Inflammatory macrophage (primary cell): ENCODE results near the gene ARID1B.
"Not testable (repeated sequence)": the region's sequence is repeated elsewhere in the genome, so short reads cannot be mapped to it uniquely, and the experiment has no call there.

Experiments used
- DNase-seq, 2 donors: peaks; one replicate each; pipeline ENCODE4 v3.0.0-alpha.2; 2020 to 2022

The ARID1B gene

DNA sequence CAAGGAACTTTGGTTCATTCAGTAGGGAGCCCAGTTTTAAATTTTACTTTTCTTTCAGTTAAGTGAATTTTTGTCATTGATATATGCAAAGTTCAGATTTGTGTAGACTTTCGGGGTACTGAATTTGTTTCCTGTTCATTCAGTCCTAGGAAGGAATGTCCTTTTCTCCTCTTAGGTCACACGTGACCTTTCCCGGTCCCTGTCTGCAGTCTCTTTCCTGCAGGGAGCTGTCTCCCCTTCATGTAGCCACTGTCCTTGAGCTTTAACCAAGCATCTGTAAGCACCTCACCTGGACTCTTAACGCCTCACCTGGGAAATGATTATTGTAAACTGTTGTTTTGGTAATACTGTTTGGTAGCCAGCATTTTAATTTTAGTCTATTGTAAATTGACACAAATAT, 190.7 kb downstream of the ARID1B start:
- no peak for DNase-seq

GRCh38 chr6:156969233-156969632, 192.1 kb downstream of the ARID1B start:
- DNase-seq, result no peak

- DNase-seq, result no peak
These were observed 193.5 kb downstream of the ARID1B start for GRCh38 chr6:156970595-156971112.

GRCh38 chr6:156971153-156971885, 194.1 kb downstream of the ARID1B start:
- peak in 1 of 2 donors; percentile 41 for DNase-seq

DNA sequence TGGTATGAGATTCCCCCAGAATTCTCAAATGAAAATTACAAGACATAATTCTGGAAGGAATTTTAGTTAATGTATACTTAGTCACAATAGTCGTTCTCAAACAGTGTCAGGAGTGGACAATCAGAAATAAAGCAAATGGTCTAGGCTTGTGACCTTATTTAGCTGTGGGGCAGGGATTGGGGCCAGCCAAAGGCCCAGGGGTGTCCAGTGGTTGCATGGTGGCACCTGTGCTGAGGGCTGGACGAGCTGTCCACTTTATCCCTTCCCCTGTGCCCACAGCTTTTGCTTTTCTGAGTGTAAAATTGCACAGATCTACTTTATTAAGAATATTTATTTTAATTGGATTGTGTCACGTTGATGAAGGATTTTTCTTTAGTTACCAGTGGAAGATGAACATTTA, 195.0 kb downstream of the ARID1B start:
- DNase-seq, result no peak

- no peak for DNase-seq
These were observed 197.7 kb downstream of the ARID1B start for GRCh38 chr6:156974830-156975261.

GRCh38 chr6:156975414-156975813, 198.2 kb downstream of the ARID1B start:
- DNase-seq, result no peak

- DNase-seq, result no peak
These were observed 199.3 kb downstream of the ARID1B start for GRCh38 chr6:156976216-156977127.

DNA sequence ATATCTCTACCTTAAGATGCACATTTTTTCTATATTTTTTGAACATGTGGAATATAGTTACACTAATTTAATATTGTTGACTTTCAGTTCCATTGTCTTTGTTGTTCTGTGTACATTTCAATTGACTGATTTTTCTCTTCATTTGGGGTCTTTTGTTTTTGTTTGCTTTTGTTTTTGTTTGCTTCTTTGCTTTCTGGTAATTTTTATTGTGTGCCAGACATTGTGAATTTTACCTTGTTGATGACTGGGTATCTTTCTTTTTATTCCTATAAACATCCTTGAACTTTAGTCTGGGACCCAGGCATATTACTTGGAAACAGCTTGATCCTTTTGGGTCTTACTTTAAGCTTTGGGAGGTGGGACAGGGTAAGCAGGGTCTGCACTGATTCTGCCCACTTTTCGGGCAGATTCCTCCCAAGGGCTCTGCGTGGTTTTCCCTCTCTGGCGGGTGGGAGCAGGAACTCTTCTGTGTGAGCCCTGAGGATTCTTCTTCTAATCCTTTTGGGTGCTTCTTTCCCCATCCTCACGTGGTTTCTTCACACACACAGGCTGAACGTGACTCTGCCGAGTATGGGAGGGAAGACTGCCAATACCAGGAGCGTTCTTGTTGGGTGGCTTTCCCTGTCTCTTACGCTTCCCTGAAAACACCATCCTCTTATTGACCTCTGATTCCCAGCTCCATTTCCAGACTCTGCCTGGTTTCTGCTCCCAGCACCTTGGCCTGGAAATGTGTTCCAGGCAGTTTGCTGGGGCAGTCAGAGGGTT, 200.5 kb downstream of the ARID1B start:
- DNase-seq, result no peak

DNA sequence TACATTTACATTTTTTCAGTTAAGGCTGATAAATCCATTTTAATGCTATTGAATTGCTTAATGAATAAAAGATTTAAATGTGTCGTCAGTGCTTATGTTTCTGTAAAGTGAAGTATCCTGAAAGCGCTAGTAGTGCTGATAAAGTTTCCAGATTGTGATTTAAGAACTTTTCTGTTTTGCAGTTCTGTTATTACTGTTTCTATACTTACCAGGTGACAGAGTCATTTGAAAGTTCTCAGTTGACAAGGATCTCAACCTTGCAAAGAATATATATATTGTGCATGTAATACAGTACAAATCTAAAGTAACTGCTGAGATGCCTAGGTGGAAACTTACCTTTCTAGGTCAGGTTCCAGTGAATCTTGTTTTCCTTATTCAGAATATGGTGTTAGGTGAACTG, 201.8 kb downstream of the ARID1B start:
- DNase-seq, result no peak

- no peak for DNase-seq
These were observed 203.3 kb downstream of the ARID1B start for GRCh38 chr6:156980515-156980914.

DNA sequence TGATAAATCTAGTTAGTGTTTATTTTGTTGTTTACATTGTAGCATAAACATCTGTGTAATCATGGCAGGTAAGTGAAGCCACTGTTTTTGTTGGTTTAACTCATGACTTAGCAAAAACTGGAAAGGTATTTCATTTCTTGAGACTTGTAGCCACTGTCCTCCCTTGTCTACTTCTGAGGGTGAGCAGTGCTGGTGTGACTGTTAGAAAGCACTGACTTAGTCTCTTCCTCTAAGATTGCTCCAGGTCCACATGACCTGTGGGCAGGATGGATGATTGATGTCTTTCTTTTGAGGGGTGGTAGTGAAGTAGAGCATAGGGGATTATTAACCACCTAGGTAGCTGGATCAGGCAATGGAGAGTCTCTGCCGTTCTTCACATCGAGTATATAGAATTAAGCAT, 203.8 kb downstream of the ARID1B start:
- DNase-seq, result no peak

DNA sequence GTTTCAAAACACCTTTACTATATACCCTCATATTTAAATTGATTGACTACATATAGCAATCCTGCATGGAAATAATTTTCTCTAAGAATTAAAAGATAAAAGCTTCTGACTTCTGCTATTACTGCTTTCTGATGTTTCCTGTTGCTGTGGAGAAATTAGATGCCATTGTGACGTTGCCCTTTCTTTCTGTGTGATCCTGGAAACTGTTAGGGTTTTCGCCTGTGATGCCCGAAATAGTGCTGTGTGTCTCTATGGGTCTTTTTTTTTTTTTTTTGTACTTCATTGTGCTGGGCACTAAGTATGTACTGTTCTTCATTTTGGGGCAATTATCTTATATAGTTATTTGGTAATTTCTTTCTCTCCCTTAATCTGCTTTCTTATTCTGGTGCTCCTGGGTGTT, 205.0 kb downstream of the ARID1B start:
- DNase-seq, result no peak

DNA sequence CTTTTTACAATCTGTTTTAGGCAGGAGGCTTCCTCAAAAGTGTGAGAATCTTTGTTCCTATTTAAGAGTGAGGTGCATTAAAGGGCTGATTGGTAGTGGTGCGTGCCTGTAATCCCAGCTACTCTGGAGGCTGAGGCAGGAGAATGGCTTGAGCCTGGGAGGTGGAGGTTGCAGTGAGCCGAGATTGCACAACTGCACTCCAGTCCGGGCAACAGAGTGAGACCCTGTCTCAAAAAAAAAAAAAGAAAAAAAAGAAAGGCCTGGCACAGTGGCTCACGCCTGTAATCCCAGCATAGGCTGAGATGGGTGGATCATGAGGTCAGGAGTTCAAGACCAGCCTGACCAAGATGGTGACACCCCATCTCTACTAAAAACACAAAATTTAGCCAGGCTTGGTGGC, 205.7 kb downstream of the ARID1B start:
- DNase-seq, result not testable (repeated sequence)

DNA sequence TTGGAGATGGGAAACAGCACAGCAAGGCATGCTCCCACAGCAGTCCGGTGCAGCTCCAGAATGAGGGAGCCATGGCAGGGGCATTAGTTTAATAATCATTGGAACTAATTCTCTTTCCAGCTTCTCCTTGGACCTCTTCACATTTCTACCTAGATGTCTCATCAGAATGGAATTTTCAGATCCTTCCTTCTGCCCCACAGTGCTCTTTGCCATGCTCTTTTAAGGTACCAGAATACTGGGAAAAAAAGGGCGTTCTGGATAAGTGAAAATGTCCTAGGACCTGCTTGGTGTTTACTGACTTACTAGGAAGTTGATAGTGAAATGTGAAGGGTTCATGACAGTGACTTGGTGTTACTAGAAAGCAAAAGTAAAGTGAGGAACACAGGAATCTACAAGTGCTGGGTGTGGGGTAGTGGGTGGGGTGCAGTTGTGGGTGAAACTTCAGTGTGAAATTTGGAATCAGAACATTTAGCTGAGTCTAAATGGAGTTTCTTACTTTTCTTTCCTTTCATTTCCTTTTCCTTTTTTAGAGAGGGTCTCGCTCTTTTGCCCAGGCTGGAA, 207.1 kb downstream of the ARID1B start:
- no peak for DNase-seq

DNA sequence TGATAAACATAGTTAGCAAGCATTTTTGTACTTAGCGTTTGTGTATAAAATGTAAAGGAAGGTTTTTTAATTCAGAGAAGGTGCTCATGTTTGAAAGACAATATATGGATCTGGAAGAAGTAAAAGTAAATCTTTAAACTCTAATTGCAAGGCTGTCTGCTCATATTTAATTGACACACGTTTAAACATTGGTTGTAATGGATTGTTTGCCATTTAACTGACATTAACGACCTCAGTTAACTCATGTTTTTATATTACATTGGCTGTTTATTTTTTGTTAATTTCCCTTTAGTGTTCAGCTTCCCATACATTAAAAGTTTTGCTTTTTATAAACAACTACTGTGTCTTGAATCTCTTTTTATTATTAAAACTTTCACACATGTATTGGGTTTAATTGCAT, 208.1 kb downstream of the ARID1B start:
- no peak for DNase-seq

- peak in 1 of 2 donors; percentile 5 for DNase-seq
These were observed 211.3 kb downstream of the ARID1B start for GRCh38 chr6:156988276-156989158.

DNA sequence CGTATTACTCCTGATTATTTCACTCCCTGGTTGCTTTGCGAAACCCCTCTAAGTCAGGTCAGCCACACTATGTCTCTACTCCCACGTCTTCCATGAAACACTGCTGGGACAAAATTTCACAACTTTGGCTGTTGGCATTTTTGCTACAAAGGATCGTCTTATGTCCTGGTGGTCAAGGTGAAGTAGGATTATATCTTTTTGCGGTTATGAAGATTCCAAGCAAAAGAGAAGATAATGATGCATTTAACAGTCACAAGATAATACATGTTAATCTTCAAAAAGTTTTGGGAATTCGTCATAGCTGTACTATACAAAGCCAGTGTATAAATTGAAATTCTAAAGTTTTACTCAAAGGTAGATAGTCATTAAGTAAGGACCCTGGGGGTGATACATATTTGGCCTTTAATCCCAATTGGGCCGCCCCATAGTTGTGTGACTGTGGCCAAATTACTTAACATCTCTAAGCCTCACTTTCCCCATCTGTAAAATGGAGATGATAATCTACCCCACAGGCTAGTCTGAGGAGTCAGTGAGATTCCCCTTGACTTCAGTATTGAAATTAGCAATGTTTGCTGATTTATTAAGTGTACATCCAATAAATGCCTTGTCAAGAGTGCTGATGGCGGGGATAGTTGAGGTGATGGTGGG, 212.1 kb downstream of the ARID1B start:
- DNase-seq, result peak in 1 of 2 donors; percentile 7

DNA sequence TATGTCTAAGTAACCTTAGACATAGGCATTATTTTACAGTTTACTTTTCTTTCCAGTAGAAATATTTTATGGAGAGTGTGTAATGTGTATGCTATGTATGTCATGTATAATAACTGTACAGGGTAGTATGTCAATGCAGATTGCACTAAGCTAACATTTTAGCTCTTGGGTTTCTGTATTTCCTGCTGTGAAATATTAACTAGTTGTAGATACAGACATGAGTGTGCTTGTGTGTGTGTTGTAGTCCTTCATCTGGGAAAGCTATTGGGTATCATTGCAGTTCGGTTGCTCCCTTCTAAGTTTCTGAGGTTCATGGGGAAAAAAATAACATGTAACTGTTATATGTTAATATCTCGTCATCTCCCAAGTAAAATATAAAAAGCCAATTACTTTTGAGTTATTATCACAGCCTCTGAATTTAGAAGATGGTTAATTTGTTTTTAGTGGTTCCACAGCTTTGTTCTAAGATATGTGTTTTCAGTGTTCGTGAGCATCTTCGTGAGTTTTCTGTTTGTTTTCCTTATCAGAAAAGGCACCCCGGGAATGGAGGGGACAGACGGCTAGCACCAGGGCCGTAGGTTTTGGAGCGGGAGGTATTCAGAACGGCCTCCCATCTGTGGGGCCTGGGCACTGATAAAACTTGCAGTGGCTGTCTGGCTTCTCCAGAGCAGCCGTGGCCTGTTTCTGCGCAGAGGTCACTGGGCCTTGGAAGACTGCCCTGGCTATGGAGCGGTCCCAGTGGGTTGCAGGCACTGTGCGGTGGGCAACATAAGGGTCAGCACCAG, 215.0 kb downstream of the ARID1B start:
- no peak for DNase-seq

DNA sequence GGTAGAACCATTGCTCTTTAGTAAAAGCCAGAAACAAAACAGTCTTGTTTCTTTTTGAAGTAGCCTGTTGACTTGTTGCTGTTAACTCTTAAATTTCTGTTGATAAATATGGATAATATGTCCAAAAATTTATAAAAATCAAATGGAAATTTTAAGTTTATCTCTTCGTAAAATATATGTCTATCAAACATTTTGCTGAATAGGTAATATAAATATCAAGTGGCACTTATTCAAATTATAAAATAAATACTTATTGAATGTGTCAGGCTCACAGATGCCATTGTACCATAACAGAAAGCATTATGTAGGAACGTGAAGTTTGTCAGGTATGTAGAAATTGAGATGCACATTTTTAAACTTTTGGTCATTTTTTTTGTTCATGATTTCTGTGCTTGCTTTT, 216.5 kb downstream of the ARID1B start:
- DNase-seq, result no peak
